GM21515 (cell line): ENCODE results near the gene SLC8A2.

ENCODE experiments used
- ATAC-seq: cut with Tn5 transposase; IDR thresholded peaks from one replicate; pipeline ENCODE4 v1.9.1; 2021; ENCODE audit not compliant: unreplicated experiment

The SLC8A2 gene

DNA sequence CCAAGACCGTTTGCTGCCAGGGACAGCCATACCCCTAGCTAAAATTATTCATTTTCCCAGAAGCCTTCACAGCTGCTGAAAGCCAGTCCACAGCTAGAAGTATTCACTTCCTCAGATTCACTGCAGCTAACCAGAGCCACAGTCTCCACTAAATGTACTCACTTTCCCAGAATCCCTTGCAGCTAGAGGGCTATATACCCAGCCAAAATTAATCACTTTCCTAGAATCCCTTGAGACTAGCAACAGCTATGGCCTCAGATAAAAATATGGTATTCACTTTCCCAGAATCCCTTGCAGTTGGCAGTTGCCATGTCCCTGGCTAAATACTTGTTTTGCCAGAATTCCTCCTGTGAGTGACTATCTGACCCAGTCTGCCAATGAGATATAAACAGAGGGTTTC is 38.6 kb downstream of the SLC8A2 start:
- no peak for ATAC-seq

DNA sequence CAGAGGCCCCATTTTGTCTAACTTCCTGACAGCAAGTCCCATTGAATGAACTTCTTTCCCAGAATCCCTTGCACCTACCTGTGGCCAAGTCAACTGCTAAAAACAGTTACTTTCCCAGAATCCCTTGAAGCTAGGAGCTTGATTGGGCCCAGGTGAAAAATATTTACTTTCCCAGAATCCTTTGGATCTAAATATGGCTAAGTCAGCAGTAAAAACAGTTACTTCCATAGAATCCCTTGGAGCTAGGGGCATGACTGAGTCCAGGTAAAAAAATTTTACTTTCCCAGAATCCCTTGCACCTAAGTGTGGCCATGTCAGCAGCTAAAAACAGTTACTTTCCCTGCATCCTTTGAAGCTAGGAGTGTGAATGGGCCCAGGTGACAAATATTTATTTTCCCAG is 39.2 kb downstream of the SLC8A2 start:
- ATAC-seq: no peak

DNA sequence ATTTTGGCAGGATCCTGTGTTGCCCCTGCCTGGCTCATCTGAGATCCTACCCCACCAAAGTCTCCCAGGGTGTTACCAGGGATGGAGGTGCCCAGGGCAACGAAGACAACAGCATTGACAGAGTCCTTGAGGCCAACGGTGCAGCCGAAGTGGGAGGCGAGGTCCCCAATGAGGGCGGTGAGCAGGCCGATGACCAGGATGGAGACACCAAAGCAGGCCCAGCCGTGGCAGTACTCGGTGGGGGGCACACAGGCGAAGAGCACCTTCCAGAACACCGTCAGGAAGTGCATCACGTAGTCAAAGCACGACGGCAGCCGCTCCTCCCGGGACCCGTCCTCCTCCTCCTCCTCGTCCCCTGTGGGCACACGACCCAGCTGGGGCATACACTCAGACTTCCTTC is 39.6 kb downstream of the SLC8A2 start:
- ATAC-seq: no peak

DNA sequence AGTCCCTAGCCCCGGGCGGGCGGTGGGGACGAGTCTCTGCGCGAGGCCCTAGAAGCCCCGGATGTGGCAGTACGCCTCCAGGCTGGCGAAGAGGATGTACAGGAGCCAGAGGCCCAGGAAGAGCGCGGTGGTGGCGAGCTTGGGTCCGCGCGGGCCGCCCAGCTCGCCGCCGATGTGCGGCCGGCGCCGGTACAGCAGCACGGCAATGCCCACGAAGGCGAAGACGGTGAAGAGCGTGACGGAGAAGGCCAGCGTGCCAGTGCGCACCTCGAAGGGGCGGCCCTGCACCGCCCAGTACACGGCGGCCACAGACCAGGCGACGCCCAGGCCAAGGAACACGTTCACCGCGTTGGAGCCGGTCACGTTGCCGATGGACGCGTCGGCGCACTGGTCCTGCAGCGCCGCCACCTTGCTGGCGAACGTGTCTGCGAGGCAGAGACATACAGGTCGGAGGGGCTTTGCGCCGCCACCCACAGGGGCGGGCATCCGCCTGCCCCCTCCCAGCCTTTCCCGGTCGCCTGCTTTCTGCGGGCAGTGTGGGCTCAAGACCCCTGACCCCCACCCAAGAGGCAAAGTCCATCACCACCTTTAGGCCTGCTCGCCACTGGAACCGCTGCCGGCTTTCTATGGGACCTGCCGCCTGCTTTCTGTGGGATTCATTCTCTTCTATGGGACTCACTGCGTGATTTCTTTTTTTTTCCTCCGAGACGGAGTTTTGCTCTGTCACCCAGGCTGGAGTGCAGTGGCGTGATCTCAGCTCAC is 41.5 kb downstream of the SLC8A2 start:
- no peak for ATAC-seq

DNA sequence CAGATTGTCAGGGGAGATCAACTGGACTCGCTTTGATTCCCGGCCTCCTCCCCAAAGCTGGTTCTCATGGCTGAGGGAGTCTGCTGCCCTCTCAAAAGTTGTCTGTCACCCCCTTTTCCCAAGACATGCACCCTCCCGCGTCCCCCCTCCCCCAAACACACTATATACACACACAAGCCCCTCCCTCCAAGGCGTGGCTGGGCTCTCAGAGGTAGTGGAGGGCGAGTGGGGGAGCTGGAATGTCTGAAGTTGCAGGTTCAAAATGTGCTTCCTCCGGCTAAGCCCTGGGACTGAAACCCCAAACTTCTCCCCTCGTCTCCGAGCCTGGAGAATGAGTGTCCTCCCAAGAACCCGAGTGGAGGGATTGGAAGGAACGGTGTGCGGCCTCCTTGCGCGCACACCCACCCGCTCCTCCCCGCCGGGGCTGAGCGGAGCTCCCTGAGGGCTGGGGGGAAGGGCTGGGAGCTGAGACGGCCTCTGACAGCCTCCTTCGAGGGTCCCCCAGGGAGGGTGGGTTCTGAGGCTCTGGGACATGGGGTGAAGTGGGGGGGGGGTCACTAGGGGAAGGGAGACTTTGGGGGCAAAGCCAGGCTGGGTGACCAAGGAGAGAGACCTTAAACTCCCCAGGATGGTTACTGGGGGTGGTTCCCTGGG is 42.4 kb downstream of the SLC8A2 start:
- ATAC-seq: no peak

DNA sequence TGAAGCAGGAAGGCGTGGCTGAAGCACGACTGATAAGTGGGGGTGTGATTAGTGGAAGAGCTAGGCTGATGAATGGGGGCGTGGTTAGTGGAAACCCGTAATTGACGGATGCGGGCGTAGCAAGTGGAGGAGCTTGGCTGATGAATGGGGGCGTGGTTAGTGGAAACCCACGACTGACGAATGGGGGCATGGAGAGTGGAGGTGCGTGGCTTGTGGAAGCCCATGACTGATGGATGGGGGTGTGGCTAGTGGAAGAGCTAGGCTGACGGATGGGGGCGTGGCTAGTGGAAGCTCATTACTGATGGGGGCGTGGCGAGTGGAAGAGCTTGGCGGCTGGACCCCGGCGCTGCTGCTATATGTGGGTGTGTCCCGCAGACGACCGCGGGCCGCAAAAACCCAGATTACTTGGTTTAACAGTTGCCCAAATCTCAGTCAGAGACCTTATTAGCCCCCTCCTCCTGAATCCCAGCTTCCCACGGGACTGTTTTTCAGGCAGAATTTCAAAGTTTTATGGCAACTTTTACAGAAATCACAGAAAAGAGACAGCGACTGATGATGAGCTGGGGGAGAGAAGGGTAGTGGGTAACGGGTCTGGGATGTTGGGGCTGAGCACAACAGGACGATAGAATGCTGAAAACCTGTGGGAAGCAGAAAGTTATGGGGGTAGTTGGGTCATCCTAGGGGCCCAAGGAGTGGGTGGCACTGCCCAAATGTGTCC is 43.4 kb downstream of the SLC8A2 start:
- no peak for ATAC-seq

DNA sequence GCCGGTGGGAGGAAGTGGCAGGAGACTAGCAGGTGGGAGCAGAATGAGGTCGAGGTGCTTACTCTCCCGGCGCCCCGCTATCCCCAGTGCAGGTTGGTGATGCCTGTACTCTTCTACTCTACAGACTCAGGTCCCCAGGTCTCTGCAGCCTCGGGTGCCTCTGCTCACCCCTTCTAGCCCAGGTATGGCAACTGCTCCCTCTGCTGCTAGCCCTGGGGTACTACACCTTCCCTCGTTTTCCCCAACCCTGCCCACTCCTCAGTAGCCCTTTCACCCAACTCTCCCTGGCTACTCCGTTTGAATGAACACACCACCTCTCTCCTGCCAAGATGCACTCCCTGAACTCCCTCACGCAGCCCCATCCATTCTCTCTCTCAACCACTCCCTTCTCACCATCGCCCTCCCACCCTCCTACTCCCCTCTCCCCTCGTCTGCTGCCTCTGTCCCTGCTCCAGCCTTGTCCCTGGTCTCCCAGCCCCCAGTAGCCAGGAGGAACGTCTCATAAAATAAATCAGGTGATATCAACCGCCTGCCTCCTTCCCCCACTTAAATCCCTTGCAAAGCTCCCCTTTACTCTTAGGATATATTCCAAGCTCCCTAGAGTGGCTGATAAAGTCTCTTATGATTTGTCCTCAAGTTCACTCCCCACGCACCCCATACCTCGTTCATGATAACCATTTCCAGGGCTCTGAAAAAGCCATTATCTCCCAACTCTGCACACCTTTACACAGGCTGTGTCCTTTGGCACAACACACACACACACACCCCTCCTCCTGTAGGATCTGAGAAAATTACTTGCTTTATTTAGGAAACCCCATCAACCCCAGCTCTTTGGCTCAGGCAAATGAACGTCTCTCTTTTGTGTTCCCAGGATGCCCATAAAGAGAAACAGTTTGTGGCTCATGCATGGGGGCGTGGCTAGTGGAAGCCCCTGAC is 44.2 kb downstream of the SLC8A2 start:
- no peak for ATAC-seq

DNA sequence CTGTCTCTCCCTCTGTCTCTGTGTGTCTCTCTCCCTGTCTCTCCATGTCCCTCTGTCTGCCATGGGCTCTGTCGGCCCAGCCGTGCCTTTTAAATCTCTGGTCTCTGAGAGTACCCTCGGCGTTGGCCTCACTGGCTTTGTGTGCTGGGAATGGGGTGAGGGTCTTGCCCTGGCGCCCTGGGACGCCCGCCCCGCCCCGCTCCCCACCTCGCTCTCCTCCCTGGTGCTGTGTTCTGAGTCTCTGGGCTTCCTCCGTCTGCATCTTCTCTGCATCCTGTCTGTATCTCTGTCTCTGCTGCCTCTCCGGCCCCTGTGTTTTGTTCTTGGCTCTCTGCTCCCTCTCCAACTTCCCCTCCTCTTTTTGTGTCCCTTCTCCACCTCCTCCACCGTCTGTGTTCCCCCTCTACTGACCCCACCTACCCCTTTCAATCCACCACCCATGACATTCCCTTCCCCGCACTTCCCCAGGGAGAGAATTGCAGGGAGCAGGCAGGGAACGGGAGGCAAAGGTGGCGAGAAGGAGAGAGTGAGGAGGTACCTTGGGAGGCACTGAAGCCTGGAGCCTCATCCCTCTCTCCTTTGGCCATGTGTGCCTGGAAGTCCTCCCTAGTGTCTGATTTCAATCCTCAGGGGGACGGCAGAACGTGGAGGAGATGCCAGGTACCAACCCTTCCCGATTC is 48.4 kb downstream of the SLC8A2 start:
- ATAC-seq: no peak

DNA sequence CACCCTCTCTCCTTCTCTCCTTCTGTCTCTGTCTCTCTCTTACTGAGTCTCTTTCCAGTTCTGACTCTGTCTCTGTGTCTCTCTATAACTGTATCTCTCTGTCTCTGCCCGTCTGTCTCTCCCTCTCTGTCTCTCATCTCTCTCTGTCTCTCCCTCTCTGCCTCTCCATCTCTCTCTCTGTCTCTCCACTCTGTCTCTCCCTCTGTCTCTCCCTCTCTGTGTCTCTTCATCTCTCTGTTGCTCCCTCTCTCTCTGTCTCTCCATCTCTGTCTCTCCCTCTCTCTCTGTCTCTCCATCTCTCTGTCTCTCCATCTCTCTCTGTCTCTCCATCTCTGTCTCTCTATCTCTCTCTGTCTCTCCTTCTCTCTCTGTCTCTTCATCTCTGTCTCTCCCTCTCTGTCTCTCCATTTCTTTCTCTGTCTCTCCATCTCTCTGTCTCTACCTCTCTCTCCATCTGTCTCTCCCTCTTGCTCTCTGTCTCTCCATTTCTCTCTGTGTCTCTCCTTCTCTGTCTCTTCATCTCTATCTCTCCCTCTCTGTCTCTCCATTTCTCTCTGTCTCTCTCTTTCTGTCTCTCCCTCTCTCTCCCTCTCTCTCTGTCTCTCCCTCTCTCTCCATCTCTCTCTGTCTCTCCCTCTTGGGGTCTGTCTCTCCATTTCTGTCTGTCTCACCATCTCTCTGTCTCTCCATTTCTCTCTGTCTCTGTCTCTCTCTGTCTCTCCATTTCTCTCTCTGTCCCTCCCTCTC is 49.1 kb downstream of the SLC8A2 start:
- ATAC-seq: no peak

DNA sequence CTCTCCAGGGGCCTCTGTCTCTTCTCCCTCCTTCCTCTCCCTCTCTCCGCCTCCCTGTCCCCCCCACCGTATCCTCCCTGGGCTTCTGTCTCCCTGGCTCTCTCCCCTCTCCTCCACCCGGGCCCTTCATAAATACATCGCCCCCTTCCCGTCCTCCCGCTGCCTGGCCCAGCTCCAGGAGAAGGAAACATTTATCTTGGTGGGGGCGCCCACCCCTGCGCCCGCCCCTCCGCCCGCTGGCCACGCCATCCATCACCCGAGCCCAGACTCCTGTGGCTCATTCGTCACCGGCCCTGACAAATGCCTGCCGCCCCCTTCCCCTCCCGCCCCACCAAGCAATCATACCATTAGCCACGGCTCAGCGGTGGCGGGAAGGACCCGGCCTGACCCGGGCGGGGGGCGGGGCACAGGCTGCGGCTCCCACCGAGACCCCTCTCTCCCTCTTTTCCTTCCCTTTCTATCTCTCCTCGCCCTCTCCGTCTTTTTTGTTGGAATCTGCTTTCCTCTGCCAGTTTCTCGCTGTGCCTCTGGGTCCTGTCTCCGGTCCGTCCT is 49.8 kb downstream of the SLC8A2 start:
- ATAC-seq: no peak

DNA sequence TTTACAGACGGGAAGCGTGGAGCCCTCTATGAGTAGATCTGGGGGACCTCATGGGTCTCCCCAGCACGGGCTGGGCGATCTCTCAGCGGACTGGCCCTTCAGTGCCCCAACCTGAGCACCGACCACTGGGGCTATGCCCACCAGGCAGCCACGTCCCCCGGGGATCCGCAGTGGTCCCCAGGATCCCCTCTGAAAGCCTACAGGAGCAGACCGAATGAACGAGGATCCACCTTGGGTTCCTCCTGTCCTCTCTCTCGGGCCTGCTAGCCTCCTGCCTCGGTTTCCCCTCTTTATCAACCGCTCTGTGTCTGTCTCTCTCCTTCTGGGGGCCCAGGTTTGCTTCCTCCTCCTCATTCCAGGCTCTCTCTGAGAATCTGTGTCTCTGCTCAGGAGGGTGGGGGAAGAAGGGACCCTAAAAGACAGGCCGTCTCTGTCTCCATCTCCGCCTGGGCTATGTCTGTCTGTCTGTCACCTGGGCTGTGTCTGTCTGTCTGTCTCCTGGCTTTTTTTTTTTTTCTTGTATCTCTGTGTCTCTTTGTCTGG is 50.4 kb downstream of the SLC8A2 start:
- no peak for ATAC-seq

DNA sequence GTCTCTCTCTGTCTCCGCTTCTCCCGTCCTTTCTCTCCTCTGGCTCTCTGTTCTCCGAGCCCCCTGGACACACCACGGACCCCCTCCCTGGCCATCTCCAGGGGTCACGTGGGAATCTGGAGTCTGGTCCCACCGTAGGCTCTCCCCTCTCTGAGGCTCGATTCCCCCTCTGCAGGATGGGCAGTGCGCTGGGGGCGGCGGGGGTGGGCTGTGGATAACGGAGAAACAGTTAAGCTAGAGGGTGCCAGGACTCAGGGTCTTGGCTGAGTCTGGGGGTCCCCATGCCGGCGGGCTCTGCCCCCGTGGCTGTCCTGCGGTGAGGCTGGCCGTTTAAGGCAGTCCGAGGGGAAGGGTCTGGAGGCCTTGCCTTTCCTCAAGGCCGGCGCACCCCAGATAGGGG is 51.9 kb downstream of the SLC8A2 start:
- no peak for ATAC-seq

DNA sequence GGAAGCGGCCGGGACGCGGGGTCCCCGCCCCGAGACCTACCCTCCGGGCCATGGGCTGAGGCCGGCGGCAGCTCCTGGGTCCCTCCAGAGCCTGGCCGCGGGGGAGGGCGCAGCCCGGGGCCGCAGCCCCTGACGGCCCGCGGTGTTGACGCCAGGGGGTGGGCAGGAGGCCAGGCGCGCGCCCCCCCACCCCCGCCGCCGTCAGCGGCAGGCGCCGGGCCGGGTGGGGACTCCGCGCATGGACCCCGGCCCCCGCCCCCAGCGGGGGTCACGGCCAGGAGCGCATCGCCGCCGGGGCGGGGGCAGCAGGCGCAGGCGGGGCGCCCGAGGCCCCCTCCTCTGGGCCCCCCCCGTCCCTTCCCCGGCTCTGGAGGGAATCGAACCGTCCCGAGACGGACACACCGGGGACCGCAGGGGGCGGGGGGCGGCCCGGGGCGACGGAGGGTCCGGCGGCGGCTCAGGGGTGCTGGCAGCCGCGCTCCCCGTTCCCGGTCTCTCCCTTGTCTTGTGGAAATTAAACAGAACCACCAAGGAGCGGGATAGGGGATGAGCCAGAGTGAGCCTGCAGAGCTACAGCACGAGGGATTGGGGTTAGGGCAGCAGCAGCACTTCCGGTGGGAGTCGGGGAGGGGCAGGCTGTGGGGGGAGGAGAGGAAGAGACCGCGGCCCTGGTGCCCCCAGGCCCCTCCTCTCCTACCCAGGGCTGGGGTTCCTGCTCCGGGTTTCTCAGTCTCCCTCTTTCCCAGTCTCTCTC is 52.5 kb downstream of the SLC8A2 start, which contains the start of gene MEIS3:
MEIS3 (minus strand) TSS at position 498 of the 754 bp plus-strand sequence; CDS start at position 52, 446 bp downstream.
- ATAC-seq: no peak

DNA sequence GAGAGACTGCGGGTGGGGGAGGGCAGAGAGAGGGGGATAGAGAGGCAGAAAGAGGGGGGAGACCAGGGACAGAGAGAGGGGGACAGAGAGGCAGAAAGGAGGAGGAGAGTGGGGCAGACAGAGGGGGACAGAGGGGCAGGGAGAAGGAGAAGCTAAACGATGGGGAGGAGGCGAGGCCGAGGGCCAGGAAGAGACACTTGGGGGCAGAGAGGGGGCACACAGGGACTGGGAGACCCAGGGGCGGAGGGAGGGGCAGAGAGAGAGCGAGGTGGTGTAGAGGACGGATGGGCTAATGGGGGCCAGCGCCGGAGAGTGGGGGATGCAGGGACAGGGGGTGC is 53.0 kb downstream of the SLC8A2 start:
- ATAC-seq: no peak

DNA sequence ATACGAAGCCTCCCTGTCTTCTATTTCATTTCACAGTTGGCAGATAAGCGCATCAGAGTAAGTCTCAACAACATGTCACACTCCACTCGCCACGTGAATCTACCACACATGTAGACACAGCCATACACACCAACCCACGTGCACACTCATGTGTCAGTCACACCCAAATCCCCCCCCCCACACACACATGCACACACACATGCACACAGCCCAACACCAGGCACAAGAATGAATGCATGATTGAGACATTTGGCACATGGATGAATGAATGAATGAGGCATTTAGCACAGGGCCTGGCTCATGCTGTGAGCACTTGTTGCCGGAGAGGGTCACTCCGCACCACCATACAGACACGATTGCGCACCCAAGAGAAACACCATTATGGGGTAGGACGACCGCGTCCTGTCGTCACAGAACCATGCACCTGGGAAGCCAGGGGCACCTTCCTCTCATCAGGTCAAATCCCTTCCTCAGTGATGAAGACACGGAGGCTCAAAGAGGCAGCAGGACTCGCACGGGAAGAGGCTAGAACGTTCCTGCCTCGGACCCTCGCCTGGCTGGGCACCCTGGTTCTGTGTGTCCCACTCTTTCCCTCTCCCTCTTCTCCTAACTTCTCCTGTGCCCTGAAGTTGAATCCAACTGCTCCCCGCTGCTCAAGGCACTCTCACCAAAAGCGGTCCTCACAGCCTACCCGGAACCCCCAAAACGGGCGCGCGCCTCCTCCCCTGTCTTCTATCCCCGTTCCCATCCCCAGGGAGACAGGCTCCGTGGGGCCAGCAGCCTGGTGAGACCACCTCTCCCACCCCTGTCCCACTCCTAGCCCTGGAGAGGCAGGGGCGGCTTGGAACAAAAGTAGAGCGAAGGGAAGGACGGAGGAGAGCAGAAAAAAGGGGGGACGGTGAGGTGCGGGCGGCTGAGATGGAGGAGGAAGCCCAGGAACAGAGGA is 53.7 kb downstream of the SLC8A2 start:
- no peak for ATAC-seq

DNA sequence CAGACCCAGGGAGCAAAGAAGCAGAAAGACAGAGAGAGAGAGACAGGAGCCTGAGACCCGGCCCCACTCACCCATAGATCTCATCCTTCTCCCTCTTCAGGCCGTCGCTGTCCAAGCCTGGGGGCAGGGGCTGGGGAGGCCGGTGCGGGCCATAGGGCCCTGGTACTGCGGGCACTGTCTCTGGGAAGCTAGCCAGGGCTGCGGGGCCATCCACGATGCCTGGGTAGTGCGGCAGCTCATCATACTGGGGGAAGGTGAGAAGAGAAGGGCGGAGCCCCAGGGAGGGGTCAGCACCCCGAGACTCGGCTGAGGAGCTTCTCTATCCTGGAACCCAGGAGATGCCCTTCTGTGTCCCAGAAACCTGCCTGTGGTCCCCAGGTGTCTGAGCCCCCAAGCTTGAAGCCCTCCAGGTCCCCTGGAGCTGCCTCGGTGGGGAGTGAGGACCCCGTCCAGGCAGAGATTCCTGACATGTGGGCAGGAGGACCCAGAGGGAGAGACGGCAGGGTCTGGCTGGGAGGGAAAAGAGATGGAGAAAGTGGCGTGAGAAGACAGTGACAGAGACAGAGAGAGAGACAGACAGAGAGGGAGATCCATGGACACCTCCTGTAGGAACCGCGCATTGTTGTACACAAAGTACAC is 54.5 kb downstream of the SLC8A2 start:
- ATAC-seq: no peak

DNA sequence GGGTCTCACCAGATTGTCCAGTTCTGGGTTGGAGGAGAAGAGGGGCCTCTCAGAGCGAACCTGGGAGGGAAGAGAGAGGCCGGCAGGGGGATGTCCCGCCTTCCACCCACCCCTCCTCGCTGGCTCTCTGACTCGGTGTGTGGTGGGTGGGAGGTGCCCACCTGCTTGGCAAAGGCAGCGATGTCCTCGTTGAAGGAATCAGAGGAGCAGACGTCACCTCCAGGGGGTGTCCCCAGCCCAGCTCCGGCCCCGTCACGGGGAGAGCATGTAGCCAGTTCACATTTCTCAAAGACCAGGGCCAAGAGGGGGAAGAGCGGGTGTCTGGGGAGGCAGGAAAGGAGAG is 55.1 kb downstream of the SLC8A2 start:
- ATAC-seq: no peak
